Bronchial epithelial cell (primary cell): ENCODE measurements around the gene FBN2. TPM values are rescaled to one million over a fixed set of nuclear protein-coding genes. Genes with fewer than 3 reads are reported as not detected.

Source experiments
- DNase-seq: peaks from one replicate; pipeline ENCODE4 v3.0.0-alpha.2; 2010; ENCODE audit warnings: low read depth
- FAIRE-seq: peaks from 2 replicates; lab custom pipeline; 2011; peaks lifted over from hg19 to GRCh38; lab: Jason Lieb, UNC
- H3K27me3 ChIP-seq: 2 replicates; pipeline ENCODE4 v1.5.1; 2011; ENCODE audit warnings: low read length; ENCODE audit not compliant: control insufficient read depth, insufficient read depth
- H3K36me3 ChIP-seq: 2 replicates; pipeline ENCODE4 v1.5.1; 2011; ENCODE audit warnings: low read length; ENCODE audit not compliant: control insufficient read depth, insufficient read depth
- H3K4me3 ChIP-seq: 2 replicates; pipeline ENCODE4 v1.5.1; 2011; ENCODE audit warnings: mild to moderate bottlenecking, low read depth, low read length, control low read depth
- CTCF ChIP-seq: IDR thresholded peaks from 2 replicates; pipeline ENCODE4 v1.5.1; 2011; ENCODE audit warnings: mild to moderate bottlenecking, moderate library complexity, low read length, control low read depth, inconsistent platforms; ENCODE audit not compliant: insufficient read depth, severe bottlenecking
- total RNA-seq: library from RNA; depleted of rRNA; stranded (reverse); fragments of >200 nt; gene quantifications from 2 replicates; pipeline ENCODE4 v1.2.1, GENCODE V29; 2014

Gene FBN2
- total RNA-seq, 1 donor from 2014 or later: 49.0 TPM

- no peaks in the 10 kb centered on the region for H3K36me3 ChIP-seq
- DNase-seq: no peak
- H3K4me3 ChIP-seq: no peak overlapping the region
- H3K27me3 ChIP-seq: peaks cover 3% of the 10 kb centered on the region
- no peak for TF ChIP-seq CTCF
- FAIRE-seq: no peak
Measured at GRCh38 chr5:128224336-128224735, 313.7 kb downstream of the FBN2 start.

- no peaks in the 10 kb centered on the region for H3K36me3 ChIP-seq
- DNase-seq (no peak), FAIRE-seq (no peak)
- peaks cover 3% of the 10 kb centered on the region for H3K27me3 ChIP-seq
- H3K4me3 ChIP-seq: no peak overlapping the region
- no peak for TF ChIP-seq CTCF
Measured at GRCh38 chr5:128220841-128221240, 317.2 kb downstream of the FBN2 start.

- DNase-seq (peak; percentile 75), FAIRE-seq (no peak)
- no peaks in the 10 kb centered on the region for H3K36me3 ChIP-seq
- H3K4me3 ChIP-seq: no peak overlapping the region
- no peak for TF ChIP-seq CTCF
- no peaks in the 10 kb centered on the region for H3K27me3 ChIP-seq
Measured at GRCh38 chr5:128216860-128217531, 321.0 kb downstream of the FBN2 start.

DNA sequence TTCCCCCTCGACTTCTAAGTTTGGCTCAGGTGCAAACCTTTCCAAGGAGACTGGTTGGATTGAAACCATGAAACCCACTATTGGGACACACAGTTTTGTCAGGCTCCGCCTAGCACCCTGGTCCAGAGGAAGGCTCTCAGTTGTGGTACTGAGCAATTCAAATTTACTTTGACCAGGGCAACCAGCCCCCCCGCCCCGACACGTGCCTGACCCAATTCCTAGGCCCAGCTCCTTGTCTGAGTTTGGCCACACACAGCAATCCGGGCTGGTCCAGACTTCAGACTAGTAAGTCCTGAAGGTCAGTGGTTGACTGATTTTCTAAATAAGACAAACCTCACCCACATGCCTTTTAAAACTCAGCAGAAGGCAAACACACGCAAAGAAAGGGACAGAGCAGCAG, 321.8 kb downstream of the FBN2 start:
- FAIRE-seq (no peak), DNase-seq (no peak)
- Histone ChIP-seq H3K36me3 (no peaks in the 10 kb centered on the region), H3K4me3 (no peak overlapping the region), H3K27me3 (no peaks in the 10 kb centered on the region)
- no peak for TF ChIP-seq CTCF

DNA sequence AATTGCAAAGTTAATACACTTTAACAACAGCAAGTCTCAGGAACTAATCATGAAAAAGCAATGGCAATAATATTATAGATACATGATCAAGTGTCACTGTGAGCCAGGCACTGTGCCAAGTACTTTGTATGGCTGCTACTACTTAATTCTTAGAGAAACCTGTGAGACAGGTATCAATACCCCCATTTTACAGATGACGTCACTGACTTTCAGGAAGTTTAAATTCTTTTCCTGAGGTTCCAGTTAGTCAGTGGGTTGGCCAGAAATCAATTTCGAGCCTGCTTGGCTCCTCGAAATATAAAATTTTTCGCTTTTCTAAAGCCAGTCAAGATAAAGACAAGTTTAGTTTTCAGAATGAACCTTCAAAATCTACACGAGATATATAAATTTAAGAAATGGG, 324.2 kb downstream of the FBN2 start:
- FAIRE-seq (no peak), DNase-seq (no peak)
- H3K36me3 ChIP-seq: no peaks in the 10 kb centered on the region
- no peak overlapping the region for H3K4me3 ChIP-seq
- no peak for TF ChIP-seq CTCF
- peaks cover under 1% of the 10 kb centered on the region for H3K27me3 ChIP-seq

- DNase-seq (peak; percentile 65), FAIRE-seq (peak; percentile 50)
- Histone ChIP-seq H3K4me3 (no peak overlapping the region), H3K27me3 (peaks cover 5% of the 10 kb centered on the region), H3K36me3 (no peaks in the 10 kb centered on the region)
- peak; percentile 66 for TF ChIP-seq CTCF
Measured at GRCh38 chr5:128213340-128213739, 324.7 kb downstream of the FBN2 start.
